Germinal center (tissue), 1 donor: Measurements from ENCODE around the gene ELOB.
"Not testable (repeated sequence)": the region's sequence is repeated elsewhere in the genome, so short reads cannot be mapped to it uniquely, and the experiment has no call there.

ENCODE experiments used
- DNase-seq: peaks from one replicate; pipeline ENCODE4 v3.0.0; 2012; ENCODE audit warnings: mixed read lengths, low spot score

ELOB gene

DNA sequence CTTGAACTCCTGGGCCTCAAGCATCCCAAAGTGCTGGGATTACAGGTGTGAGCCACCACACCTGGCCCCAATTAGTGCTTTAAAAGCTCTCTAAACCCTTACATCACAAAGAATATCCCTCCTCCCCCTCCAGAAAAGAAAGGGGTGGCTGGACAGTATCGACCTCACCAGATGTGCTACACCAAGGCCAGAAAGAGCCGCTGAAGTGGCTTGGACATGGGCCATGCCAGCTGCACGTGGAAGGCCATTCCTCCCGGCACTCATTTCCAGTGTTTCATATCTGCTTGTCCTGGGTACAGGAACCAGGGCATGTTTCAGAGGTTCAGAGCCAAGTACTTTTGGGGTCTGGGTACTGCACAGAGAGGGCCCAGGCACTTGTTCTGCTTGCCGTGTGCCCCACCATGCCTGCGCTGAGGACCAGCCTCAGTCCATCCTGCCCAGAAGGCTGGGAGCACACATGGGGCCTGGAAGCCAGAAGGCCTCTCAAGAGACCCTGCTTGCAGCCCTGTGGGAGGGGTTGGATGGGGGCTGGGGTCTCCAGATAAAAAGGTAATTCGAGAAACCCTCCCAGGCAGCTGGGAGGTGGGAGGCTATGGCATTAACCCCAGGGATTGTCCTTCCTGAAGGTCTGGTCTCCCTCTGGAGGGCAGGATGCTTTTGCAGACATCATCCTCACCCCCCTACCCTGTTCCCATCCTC is 28.2 kb downstream of the ELOB start:
- no peak for DNase-seq

DNA sequence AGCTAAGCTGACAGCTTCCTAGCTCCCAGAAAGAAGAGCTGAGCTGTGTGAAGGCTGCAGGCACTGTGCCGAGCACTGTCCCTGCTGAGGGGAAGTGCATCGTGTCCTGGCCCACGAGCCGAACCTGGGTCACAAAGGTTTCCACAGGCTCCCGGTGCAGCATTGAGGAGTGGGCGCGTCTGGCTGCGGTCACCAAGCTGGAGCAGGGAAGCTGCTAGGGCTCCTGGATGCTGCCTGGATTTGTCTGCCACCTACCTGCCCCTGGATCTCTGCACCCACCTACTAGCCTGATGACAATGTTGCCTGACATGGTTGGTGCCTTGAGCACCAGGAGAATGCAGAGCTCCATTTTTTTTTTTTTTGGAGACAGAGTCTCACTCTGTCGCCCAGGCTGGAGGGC is 31.1 kb downstream of the ELOB start:
- DNase-seq: no peak

DNA sequence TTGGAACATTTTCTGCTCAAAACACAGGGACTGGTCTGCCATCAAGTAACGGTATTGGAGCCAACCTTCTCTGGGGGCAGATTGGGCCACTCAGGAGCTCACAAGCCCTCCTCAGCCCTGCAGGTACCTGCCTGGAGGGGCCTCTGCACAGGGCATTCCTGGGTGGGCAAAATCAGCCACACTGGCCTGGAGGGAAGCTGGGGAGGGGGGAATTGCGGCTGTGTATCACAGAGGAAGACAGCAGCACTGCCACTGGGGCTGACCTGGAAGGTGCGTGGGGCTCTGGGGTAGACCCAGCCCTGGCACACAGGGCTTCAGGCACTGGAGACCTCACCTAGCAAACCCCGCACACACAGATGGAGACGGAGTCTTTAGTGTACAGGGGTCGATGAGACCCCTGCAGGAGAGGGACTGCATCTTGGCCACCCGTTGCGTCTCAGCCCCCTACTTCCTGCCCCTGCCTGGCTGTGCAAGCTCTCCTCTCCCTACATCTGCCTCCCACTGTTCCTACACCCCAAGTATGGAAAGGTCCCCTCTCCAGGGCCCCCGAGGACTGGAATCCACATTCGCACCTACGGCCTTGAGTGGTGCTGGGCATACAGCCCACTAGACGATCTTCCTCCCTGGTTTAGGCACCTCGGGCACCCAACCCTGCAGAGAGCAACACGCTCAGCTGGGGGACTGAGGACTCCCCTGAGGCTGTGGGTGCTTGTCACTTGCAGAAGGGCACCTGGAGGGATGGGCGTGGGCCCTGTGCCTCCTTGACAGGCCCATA is 31.8 kb downstream of the ELOB start:
- DNase-seq: no peak

DNA sequence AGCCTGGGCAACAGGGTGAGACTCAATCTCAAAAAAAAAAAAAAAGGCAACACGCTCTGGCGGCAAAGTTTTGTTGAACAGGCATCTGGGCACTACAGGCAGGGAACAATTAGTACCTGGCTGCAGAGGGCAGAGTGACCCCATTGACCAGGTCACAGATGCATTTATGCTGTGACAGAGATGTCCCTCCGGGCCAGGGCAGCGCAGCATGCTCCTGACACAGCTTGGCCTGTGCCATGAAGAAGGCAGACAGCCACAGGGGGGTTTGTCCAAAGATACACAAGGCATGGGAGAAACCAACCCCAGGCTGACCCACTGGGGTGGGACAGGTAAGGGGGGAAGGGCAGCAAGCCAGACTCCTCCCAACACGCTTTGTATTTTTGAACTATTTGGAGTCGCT is 32.4 kb downstream of the ELOB start:
- DNase-seq: no peak

DNA sequence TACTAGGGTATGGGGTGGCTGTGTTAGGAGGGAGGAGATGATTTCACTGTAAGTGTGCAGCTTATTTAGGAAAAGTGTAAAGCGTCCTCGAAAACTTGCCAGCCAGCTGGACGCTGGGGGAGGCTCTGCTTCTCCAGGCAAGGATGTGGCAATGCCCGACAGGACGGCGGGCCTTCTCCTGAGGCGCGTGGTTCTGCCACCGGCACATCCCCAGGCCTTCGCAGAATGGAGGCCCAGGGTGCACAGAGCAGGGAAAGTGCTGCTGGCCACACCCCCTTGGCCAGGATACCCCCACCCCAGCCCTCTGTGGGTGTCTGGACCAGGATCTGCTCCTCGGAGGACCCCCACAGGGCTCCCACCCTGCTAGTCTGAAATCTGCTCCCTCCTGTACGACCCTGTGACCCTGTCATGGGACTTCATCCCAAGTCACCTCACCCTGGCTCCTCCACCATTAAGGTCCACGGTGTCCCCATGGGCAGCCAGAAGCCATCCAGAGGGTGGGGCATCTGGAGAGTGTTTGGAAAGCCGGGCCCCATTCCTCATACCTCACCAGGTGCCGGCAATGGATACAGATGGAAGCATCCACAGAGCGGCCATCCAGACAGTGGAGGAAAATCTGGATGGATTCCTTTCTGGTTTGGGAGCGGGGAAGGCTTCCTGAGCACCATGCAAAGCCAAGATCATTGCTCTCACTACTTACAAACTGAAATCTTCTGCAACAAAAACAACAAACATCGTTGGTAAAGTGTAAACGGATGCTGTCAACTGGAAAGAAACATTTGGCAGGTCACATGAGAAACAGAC is 33.9 kb downstream of the ELOB start:
- no peak for DNase-seq

DNA sequence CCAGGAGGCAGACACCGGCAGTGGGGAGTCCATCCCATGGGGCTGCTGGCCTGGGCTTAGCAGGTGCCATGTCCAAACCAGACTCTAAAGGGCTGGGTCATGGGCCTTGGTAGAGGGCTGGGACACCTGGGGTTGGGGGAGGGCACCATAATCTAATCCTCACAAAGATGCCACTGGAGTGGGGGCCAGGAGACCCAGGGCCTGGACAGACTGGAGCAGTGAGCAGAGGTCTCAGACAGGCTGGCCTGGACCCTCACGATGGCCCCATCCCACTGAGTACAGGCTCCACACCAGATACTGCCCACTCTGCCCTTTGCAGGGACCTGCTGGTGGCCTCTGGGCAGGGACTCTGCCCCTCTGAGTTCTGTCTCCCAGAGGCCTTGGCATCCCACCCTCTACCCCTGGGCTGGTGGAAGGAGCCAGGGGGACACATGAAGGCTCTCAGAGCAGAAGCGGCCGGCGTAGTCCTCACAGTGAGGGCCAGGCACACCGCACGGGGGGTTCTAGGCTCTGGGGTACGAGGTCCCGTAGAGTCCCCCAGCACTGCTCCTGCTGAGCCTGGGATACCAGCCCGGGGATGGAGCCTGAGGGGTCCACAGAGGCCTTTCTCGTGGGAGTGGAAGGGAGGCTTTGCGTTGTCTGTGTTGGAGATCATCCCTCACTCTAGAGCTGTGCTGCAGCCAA is 34.6 kb downstream of the ELOB start:
- no peak for DNase-seq

DNA sequence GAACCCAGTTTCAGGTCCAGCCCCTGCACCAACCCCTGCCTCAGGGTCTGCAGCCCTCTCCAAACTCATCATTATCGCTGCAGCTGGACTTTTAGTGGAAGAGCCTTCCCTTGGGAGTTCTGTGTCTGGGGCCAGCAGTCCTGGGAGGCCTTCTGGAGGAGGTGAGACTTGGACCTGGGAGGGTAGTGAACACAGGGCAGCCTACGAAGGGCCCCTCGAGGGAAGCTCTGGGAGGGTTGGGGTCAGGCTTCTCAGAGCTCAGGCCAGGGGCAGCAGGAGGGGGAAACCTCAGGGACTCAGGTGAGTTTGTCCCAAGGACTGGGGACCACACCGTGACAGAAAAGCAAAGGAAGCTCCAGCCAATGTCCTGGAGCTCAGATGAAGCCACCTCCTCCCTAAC is 35.9 kb downstream of the ELOB start:
- no peak for DNase-seq

DNA sequence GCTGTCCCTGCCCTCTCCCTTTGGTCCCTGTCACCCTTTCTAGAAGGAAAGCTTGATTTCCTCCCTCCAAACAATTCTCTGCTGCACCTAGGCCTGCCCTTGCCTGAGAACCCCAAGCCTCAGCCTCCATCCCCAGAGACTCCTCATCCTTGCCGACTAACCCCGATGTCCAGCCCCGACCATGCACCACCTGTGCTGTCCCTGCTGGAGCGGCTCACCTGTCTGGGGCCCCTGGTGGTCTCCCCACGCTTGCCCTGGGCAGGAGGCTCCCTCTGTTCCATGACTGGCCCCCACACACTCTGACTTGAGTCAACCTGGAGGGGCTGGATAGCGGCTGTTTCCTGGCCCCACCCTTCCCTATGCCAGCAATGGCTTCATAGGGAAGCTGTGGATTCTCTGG is 36.6 kb downstream of the ELOB start:
- no peak for DNase-seq

DNA sequence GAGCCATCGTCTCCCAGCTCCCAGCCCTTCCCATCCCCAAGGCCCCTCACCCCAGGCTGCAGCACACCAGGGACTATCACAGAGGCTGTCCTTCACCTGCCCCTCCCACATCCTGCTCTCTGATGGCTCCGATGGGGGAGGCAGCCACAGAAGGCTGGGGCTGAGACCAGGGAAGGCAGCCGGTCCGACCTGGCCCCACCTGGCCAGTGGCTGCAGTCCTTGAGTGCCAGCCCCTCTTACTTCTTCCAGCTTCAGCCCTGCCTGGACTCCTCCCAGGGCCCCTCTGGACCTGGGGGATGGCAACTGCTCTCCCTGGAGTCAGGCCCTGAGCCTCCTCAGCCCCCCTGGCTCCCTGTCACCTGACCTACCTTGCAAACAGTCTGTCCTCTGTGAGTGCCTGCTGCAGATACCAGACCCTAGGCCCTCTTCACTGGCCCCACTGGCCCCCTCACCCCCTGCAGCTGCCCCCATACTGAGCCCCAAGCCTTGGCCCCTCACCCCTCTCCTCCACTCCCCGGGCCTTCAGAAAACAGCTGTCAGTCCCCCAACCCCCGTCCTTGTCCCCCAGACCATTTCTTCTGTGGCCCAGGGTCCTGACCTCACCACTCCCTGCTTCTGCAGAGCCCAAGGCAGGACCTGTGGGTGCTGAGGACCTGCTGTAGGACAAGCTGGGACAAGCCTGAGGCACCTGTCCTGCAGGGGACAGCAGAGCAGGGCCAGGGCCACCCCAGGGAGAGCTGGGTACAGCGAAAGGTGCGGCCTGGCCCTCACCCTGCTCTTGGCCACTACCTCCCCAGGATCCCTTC is 37.3 kb downstream of the ELOB start:
- DNase-seq: no peak

DNA sequence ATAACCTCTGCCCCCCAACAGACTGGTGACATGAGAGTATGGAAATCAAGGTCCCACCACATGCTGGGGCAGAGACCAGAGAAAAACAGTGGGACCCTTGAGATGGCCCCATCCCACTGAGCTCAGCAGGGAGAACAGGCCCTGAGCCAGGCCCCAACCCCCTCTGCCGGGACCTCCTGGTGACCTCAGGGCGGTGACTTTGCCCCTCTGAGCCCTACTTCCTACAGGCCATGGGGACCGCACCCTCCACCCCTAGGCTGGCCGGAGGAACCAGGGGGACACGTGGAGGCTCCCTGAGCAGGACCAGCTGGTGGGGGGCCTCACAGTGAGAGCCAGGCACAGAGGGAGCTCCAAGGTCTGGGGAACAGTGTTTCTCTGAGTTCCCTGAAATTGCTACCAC is 38.5 kb downstream of the ELOB start:
- no peak for DNase-seq

DNA sequence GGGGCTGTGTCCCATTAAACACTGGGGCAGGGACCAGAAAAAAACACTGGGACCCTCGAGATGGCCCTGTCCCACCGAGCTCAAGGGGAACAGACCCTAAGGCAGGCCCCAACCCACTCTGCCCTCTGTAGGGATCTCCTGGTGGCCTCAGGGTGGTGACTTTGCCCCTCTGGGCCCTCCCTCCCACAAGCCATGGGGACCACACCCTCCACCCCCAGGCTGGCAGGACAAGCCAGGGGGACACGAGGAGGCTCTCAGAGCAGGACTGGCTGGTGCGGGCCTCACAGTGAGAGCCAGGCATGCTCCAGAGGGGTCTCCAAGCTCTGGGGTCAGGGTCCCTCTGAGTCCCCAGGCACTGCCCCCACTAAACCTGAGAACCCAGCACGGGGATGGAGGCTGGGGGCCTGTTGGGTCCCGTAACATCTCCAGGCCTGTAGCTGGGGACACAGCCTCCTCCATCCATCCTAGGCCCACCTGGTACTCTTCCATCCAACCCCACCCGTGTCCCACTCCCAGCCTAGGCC is 39.1 kb downstream of the ELOB start:
- DNase-seq: no peak

DNA sequence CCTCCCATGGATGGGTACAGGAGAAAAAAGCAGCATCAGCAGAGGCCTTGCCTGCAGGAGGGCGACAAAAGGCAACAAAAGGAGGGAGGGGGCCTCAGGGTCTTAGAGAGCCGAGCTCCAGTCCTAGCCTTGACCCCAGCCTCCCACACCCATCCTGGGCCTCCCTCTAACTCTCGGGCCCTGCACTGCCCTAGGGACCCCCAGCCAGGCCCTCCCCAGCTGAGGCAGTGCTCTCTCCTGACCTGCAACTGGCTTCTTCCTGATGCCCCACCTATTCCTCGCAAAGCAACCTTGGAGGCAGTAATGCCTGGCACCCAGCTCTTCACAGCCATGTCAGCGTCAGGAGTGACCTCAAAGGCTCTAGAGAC is 39.9 kb downstream of the ELOB start:
- no peak for DNase-seq

DNA sequence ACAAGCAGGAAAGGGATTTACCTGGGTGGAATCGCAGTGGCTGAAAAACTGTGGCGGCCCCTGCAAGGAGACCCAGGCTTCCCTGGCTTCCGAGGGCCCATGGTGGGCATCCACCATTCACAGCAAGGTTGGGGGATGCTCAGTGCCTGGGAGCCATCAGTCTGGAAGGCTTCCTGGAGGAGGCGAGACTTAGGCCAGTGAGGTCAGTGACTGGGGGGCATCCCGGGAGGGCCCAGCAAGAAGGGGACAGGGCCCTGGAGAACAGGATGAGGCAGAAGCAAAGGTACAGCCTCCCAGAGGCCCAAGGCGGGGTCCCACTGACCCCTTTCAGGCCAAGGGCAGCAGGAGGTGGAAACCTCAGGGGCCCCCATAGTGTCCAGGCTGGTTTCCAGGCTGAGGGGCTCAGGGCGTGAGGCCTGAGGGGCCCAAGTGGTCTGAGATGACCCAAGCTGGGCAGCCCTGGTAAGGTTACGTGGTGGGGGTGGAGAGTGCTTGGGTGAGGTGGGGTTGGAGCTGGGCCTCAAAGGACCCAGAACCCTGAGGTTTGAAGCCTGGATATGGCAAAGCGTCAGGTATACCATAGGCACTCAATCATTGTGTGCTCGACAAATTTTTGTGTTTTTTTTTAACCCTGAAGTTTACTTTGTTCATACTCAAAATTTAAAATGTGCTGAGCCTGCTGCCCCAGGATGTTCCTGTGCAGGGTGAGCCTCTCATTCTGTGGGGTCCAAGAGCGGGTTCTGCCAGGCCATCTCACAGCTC is 40.4 kb downstream of the ELOB start:
- DNase-seq: no peak

DNA sequence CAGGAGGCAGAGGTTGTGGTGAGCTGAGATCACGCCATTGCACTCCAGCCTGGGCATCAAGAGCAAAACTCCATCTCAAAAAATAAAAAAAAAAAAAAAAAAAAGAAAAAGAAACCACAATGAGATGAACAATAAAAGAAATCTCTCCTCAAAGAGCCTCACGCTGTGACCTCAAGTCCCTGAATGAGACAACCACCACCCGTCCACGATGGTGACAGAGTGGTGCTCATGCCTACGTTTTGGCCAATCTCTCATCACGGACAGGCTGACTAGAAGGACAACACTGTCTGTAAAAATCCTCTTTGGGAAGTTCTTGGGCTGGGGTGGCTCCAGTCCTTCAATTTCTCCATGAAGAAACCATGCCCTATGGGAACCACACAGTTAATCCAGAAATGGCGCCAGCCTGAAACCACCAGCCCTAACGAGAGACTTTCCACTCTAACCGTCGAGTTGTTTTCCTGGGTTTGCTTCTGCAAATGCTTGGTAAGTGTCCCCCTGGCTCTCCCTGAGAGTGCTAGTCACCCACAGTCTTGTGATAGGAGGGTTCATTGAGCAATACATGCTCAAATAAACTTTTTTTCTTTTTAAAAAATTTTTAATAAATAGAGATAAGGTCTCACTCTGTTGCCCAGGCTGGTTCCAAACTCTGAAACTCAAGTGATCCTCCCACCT is 42.1 kb downstream of the ELOB start:
- DNase-seq: no peak

DNA sequence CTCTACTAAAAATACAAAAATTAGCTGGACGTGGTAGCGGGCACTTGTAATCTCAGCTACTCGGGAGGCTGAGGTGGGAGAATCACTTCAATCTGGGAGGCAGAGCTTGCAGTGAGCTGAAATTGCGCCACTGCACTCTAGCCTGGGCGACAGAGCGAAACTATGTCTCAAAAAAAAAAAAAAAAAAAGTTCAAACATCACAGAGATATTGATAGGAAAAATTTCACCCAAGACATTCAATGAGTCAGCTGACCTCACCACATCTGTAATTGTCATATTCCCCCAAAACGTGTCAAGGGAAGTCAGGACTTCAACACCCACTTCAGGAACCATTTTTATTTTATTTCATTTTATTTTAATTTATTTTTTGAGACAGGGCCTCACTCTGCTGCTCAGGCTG is 49.0 kb downstream of the ELOB start:
- no peak for DNase-seq

DNA sequence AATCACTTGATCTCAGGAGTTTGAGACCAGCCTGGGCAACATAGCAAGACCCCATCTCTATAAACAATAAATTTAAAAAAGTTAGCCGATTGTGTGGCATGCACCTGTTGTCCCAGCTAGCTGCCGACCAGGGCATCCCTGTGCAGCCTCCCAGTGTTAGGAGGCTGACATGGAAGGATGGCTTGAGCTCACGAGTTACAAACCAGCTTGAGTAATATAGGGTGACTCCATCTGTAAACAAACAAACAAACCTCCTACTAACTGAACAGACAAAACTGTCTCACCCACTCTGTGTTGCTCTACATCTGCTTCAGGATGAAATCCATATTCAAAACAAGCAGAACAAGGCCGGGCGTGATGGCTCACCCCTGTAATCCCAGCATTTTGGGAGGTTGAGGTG is 50.2 kb downstream of the ELOB start:
- no peak for DNase-seq

DNA sequence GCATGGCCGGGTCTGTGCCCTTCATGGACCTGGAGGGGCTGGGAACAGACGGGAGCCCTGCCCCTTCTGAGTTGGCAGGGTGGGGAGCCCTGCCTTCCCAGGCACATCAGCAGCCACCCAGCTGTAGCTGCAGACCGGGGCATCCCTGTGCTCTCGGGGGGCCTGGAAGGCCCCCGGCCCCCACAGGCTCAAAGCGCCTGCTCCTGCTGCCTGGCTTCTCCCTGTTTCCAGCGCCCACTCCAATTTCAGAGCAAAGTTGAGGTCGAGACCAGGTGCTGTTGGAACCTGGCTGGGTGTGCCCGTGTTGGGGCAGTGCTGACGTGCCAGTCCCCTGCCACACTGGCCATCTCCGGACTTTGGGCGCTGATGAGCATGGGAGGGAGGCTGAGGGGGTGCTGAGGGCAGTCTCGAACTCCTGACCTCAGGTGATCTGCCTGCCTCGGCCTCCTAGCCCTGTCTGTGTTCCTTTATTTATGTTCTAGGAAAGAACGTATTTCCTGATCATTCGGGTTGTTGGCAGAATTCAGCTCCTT is 52.2 kb downstream of the ELOB start:
- DNase-seq: no peak

DNA sequence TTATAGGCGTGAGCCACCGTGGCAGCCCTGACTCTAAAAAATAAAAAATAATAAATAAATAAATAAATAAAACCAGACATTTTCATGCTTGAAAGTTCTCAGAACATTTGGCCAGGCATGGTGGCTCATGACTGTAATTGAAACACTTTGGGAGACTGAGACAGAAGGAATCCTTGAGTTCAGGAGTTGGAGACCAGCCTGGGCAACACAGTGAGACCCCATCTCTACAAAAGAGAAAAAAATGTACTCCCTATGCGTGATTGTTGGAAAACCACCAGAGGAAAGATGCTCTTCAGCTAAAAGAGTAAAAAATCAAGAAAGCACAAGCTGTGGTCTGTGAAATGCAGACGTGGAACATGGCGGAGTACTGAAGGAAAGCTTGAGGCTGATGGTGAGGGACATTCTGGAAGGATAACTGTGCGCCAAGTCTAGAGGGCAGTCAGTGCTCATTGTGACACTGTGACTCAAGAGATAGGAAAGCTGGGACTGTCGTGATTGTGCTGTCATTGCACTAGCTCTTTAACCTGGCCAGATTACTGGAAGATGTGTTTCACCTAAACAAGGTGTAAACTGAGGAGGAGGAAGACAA is 52.9 kb downstream of the ELOB start:
- DNase-seq: no peak

DNA sequence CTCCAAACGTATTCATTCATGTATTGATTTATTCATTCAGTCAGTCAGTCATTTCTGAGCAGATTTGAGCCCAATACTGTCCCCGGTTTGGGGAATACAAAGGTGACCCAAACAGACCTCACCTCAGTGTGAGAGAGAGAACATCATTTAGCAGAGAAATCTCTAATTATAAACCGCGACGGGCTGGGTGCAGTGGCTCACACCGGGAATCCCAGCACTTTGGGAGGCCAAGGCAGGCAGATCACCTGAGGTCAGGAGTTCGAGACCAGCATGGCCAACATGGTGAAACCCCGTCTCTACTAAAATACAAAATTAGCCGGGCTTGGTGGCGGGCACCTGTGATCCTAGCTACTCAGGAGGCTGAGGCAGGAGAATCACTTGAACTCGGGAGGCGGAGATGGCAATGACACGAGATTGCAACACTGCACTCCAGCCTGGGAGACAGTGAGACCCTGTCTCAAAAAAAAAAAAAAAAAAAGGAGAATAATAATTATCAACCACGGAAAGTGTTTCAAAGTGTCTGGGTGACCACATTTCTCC is 55.4 kb downstream of the ELOB start:
- DNase-seq: not testable (repeated sequence)
